IMR-90 (cell line): ENCODE results near the gene PGA5. TPM values are rescaled to one million over a fixed set of nuclear protein-coding genes. Genes with fewer than 3 reads are reported as not detected.
"Not testable (repeated sequence)": the region's sequence is repeated elsewhere in the genome, so short reads cannot be mapped to it uniquely, and the experiment has no call there.

Experiments used
- ATAC-seq: fragments of 200-7000 bp; cut with Tn5 transposase; 2 replicates; pipeline ENCODE4 v1.9.1; 2020; ENCODE audit warnings: low read depth, mild to moderate bottlenecking, moderate library complexity
- BruUV-seq: library from RNA; stranded (reverse); fragments of 400-500 nt; replicated peaks from 2 replicates; lab custom pipeline; 2021; lab: Mats Ljungman, UMichigan
- CTCF ChIA-PET: fragments of 300-600 bp; formaldehyde crosslinking; extraction: SDS; loops from one replicate; lab custom pipeline; 2021; ENCODE audit warnings: antibody characterized with exemption; lab: Yijun Ruan, JAX
- POLR2A ChIA-PET: fragments of 300-600 bp; sonication (Branson Sonifier 250); formaldehyde crosslinking; loops from one replicate; lab custom pipeline; 2022; ENCODE audit warnings: antibody characterized with exemption; ENCODE audit not compliant: unreplicated experiment; lab: Charles Lee
- DNase-seq: peaks from one replicate; pipeline ENCODE4 v3.0.0; 2013
- H2AFZ ChIP-seq: replicated peaks from 2 replicates; pipeline ENCODE3; 2013; ENCODE audit warnings: low read length, mild to moderate bottlenecking; ENCODE audit not compliant: poor library complexity
- H2AK5ac ChIP-seq: 2 replicates; pipeline ENCODE4 v1.6.1; 2013; ENCODE audit warnings: low read depth, low read length, inconsistent platforms
- H2AK9ac ChIP-seq: replicated peaks from 2 replicates; pipeline ENCODE3; 2013; ENCODE audit warnings: mild to moderate bottlenecking, low read depth, low read length, moderate library complexity; ENCODE audit not compliant: poor library complexity
- H2BK120ac ChIP-seq: 2 replicates; pipeline ENCODE4 v1.6.1; 2013; ENCODE audit warnings: low read depth, low read length, inconsistent platforms
- H2BK15ac ChIP-seq: 3 replicates; pipeline ENCODE4 v1.6.1; 2013; ENCODE audit warnings: low read depth, low read length, inconsistent platforms
- H2BK20ac ChIP-seq: 2 replicates; pipeline ENCODE4 v1.6.1; 2013; ENCODE audit warnings: low read depth, mild to moderate bottlenecking, inconsistent platforms, low read length, moderate library complexity
- H2BK5ac ChIP-seq: 2 replicates; pipeline ENCODE4 v1.6.1; 2013; ENCODE audit warnings: mild to moderate bottlenecking, low read depth, low read length, inconsistent platforms; ENCODE audit not compliant: poor library complexity, severe bottlenecking
- H3K14ac ChIP-seq: replicated peaks from 2 replicates; pipeline ENCODE4 v1.6.1; 2013; ENCODE audit warnings: low read depth, low read length, inconsistent platforms
- H3K18ac ChIP-seq: 2 replicates; pipeline ENCODE4 v1.6.1; 2013; ENCODE audit warnings: low read depth, low read length, control low read depth
- H3K23ac ChIP-seq: 2 replicates; pipeline ENCODE4 v1.6.1; 2013; ENCODE audit warnings: low read depth, low read length, inconsistent platforms
- H3K27ac ChIP-seq: 2 replicates; pipeline ENCODE4 v1.5.1; 2013; ENCODE audit warnings: mild to moderate bottlenecking, control low read depth, low read length; ENCODE audit not compliant: insufficient read depth
- H3K27me3 ChIP-seq: 2 replicates; pipeline ENCODE4 v1.6.1; 2013; ENCODE audit warnings: low read length; ENCODE audit not compliant: control insufficient read depth, insufficient read depth
- H3K36me3 ChIP-seq: 2 replicates; pipeline ENCODE4 v1.6.1; 2013; ENCODE audit warnings: low read length, mixed read lengths; ENCODE audit not compliant: control insufficient read depth, insufficient read depth
- H3K4ac ChIP-seq: 2 replicates; pipeline ENCODE4 v1.6.1; 2013; ENCODE audit warnings: low read depth, low read length, inconsistent platforms
- H3K4me1 ChIP-seq: 2 replicates; pipeline ENCODE4 v1.6.1; 2013; ENCODE audit warnings: low read length, mixed read lengths; ENCODE audit not compliant: control insufficient read depth, insufficient read depth
- H3K4me2 ChIP-seq: 2 replicates; pipeline ENCODE4 v1.6.1; 2013; ENCODE audit warnings: low read depth, mild to moderate bottlenecking, control low read depth, low read length, moderate library complexity
- H3K4me3 ChIP-seq: 2 replicates; pipeline ENCODE4 v1.5.1; 2013; ENCODE audit warnings: low read depth, mild to moderate bottlenecking, control low read depth, low read length, moderate library complexity; ENCODE audit not compliant: insufficient read depth
- H3K56ac ChIP-seq: 2 replicates; pipeline ENCODE4 v1.6.1; 2013; ENCODE audit warnings: low read length, inconsistent platforms; ENCODE audit not compliant: insufficient read depth; ENCODE audit errors: extremely low read depth
- H3K79me1 ChIP-seq, 2 experiments: 2 replicates each; pipeline ENCODE4 v1.6.1; 2013; ENCODE audit warnings: low read length in 2 of 2, inconsistent platforms in 1 of 2, low read depth in 1 of 2
- H3K9ac ChIP-seq: 2 replicates; pipeline ENCODE4 v1.6.1; 2013; ENCODE audit warnings: low read depth, low read length, control low read depth
- H3K9me1 ChIP-seq: 2 replicates; pipeline ENCODE4 v1.6.1; 2013; ENCODE audit warnings: low read length, inconsistent platforms; ENCODE audit not compliant: insufficient read depth
- H3K9me3 ChIP-seq: 2 replicates; pipeline ENCODE4 v1.6.1; 2013; ENCODE audit warnings: low read length; ENCODE audit not compliant: control insufficient read depth, insufficient read depth
- H4K20me1 ChIP-seq: 2 replicates; pipeline ENCODE4 v1.6.1; 2013; ENCODE audit warnings: low read length, inconsistent platforms; ENCODE audit not compliant: insufficient read depth
- H4K5ac ChIP-seq: 2 replicates; pipeline ENCODE4 v1.6.1; 2013; ENCODE audit warnings: mild to moderate bottlenecking, low read depth, low read length, control low read depth
- H4K8ac ChIP-seq, 2 experiments: 2 replicates each; pipeline ENCODE4 v1.6.1; 2013; ENCODE audit warnings: low read depth in 2 of 2, low read length in 2 of 2, control low read depth in 1 of 2, inconsistent platforms in 1 of 2
- H4K91ac ChIP-seq: 2 replicates; pipeline ENCODE4 v1.6.1; 2013; ENCODE audit warnings: low read depth, low read length, inconsistent platforms; ENCODE audit not compliant: insufficient read depth
- WGBS, 2 experiments: methylation state at CpG; one replicate each; pipeline versions ENCODE4 v1.1.5 to v1.1.7; 2013; ENCODE audit warnings: missing lambda C conversion rate in 2 of 2; ENCODE audit not compliant: insufficient read length in 1 of 2; ENCODE audit errors: extremely low coverage in 2 of 2; 5-methylcytosine and 5-hydroxymethylcytosine counted together
- dilution Hi-C: fragments of 300-500 bp; cut with HindIII; formaldehyde crosslinking; loops from one replicate; pipeline ENCODE4 v1.14.3; 2018; ENCODE audit warnings: low sequenced_read_pairs; ENCODE audit not compliant: unreplicated experiment
- in situ Hi-C: fragments of 300-500 bp; cut with MboI; formaldehyde crosslinking; loops from 3 replicates; pipeline ENCODE4 v1.14.3; 2019; ENCODE audit warnings: low sequenced_read_pairs, inconsistent platforms, mixed read lengths
- intact Hi-C: fragments of 100-400 bp; cut with micrococcal nuclease; formaldehyde crosslinking; loops from 2 replicates; pipeline ENCODE4 v1.10.0; 2022
- polyA plus RNA-seq, 3 experiments: library from polyadenylated mRNA; depleted of rRNA; stranded (reverse); fragments of >200 nt; gene quantifications; 2 replicates each; pipeline ENCODE4 v1.2.3, GENCODE V29; 2012; ENCODE audit warnings: low replicate concordance in 1 of 3
- total RNA-seq: library from RNA; depleted of rRNA; stranded (reverse); fragments of >200 nt; gene quantifications from 2 replicates; pipeline ENCODE4 v1.2.3, GENCODE V29; 2012

PGA5 gene
- total and polyA plus RNA-seq, 2 of the 4 experiments (the other 2 are of a cell fraction), result not detected

GRCh38 chr11:61211327-61211952 is 29.5 kb upstream of the PGA5 start:
- in situ Hi-C loops, H3K9me1 ChIP-seq, H3K4me1 ChIP-seq, DNase-seq, CTCF ChIA-PET, H3K18ac ChIP-seq, H3K9me3 ChIP-seq, dilution Hi-C loops, H2AK5ac ChIP-seq, H3K4me2 ChIP-seq, H3K36me3 ChIP-seq, H3K9ac ChIP-seq, H3K27me3 ChIP-seq, H3K27ac ChIP-seq, intact Hi-C loops, H2BK20ac ChIP-seq, H3K79me1 ChIP-seq, H2BK120ac ChIP-seq, BruUV-seq, H4K5ac ChIP-seq, ATAC-seq, POLR2A ChIA-PET, H4K20me1 ChIP-seq, H3K14ac ChIP-seq, H3K4ac ChIP-seq, H3K56ac ChIP-seq, H2BK5ac ChIP-seq, H2AK9ac ChIP-seq, H4K91ac ChIP-seq, H4K8ac ChIP-seq, H3K4me3 ChIP-seq, H2AFZ ChIP-seq, H2BK15ac ChIP-seq, H3K23ac ChIP-seq: not testable (repeated sequence)
- WGBS, 2 experiments, result no CpG with 5 or more reads among the region's 10 CpGs

- H2BK15ac ChIP-seq, H2AFZ ChIP-seq, H3K27ac ChIP-seq, H3K56ac ChIP-seq, BruUV-seq, H4K5ac ChIP-seq, H2BK20ac ChIP-seq, H2BK5ac ChIP-seq, in situ Hi-C loops, H3K23ac ChIP-seq, H3K9me3 ChIP-seq, H2AK9ac ChIP-seq, CTCF ChIA-PET, H3K79me1 ChIP-seq, H3K4me1 ChIP-seq, H3K36me3 ChIP-seq, dilution Hi-C loops, H4K91ac ChIP-seq, H3K18ac ChIP-seq, POLR2A ChIA-PET, H3K4me3 ChIP-seq, H4K20me1 ChIP-seq, ATAC-seq, H3K27me3 ChIP-seq, H4K8ac ChIP-seq, H3K4ac ChIP-seq, DNase-seq, H3K9ac ChIP-seq, intact Hi-C loops, H2BK120ac ChIP-seq, H3K9me1 ChIP-seq, H3K14ac ChIP-seq, H3K4me2 ChIP-seq, H2AK5ac ChIP-seq: not testable (repeated sequence)
- no CpG with 5 or more reads among the region's 15 CpGs for WGBS, 2 experiments
Measured at GRCh38 chr11:61212202-61212601, 28.8 kb upstream of the PGA5 start.
